ENCODE data around the gene IKZF5. TPM values are rescaled to one million over a fixed set of nuclear protein-coding genes. Genes with fewer than 3 reads are reported as not detected.

IKZF5 gene, protein sequence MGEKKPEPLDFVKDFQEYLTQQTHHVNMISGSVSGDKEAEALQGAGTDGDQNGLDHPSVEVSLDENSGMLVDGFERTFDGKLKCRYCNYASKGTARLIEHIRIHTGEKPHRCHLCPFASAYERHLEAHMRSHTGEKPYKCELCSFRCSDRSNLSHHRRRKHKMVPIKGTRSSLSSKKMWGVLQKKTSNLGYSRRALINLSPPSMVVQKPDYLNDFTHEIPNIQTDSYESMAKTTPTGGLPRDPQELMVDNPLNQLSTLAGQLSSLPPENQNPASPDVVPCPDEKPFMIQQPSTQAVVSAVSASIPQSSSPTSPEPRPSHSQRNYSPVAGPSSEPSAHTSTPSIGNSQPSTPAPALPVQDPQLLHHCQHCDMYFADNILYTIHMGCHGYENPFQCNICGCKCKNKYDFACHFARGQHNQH
- 1.4 and 3.2 TPM in 2 replicates for total RNA-seq

DNA sequence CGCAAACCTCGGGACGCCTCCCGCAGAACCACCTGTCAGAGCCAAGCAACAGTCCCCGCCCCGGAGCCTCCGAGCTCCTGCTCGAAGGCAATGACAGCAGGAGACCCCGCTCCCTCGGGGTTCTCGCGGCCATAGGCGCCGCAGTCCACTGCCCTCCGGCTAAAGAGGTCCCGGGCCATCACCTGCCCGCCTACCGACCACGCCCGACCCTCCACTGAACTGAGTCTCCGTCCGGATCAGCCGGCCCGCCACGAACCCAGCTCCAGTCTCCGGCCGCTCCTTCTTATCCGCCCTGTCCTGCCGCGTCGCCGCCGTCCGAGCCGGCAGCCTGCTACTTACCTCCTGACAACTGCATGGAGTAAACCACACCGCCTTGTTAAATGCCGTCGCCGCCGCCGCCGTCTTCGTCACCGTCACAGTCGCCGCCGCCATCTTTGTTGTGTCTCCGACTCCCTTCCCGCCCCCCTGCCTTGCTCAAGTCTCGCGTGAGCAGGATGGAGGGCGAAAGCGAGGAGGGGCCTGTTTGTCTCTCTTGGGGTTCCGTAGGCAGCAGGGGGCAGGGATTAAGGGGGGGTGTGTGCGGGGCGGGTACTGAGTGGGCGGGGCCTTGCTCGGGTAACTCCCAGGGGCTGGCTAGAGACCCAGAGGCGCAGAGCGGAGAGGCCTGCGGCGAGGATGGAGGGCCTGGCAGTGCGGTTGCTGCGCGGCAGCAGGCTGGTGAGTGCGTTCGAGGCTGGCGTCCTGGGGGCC is at the start of gene IKZF5, which contains the start of gene ACADSB:
Gene IKZF5 (minus strand): TSS at position 441 of the 750 bp plus-strand sequence. CDS start 10,170 bp downstream, outside the sequence.
Gene ACADSB (plus strand): TSS at position 652 of the 750 bp plus-strand sequence. CDS start 24 bp downstream, at position 676.

DNA sequence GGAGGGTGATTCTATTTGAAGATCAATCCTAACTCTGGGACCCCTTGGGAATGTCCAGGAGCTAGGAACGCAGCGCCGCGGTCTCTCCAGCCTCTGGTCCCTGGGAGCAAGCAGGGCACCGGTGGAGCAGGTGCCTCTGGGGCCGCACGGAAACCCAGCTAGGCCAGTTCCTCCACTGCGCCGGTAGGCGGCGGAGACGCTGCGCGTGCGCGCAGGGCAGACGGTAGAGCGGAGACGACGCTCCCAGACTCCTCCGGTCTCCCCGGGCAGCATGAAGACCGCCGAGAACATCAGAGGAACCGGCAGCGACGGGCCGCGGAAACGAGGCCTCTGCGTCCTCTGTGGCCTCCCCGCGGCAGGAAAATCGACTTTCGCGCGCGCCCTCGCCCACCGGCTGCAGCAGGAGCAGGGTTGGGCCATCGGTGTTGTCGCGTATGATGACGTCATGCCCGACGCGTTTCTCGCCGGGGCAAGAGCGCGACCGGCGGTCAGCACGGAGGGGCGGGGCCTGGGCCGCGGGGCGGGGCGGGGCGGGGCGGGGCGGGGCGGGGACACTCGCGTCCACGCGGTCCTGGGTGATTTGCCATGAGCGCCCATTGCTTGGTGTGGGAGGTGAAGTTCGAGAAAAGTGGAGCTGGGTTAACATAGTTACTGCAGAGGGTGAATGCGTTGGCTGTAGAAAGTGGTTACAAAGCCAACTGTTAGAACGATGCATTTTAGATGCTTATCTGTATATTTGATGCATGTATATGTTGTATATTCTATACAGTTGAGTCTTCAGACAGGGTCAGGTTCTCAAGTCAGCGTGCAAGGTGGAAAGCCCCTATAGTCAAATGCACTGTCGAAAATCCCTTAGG is 28.2 kb downstream of the IKZF5 start, which contains the start of gene PSTK:
Gene PSTK (plus strand): TSS at position 193 of the 857 bp plus-strand sequence. CDS start 79 bp downstream, at position 272.

DNA sequence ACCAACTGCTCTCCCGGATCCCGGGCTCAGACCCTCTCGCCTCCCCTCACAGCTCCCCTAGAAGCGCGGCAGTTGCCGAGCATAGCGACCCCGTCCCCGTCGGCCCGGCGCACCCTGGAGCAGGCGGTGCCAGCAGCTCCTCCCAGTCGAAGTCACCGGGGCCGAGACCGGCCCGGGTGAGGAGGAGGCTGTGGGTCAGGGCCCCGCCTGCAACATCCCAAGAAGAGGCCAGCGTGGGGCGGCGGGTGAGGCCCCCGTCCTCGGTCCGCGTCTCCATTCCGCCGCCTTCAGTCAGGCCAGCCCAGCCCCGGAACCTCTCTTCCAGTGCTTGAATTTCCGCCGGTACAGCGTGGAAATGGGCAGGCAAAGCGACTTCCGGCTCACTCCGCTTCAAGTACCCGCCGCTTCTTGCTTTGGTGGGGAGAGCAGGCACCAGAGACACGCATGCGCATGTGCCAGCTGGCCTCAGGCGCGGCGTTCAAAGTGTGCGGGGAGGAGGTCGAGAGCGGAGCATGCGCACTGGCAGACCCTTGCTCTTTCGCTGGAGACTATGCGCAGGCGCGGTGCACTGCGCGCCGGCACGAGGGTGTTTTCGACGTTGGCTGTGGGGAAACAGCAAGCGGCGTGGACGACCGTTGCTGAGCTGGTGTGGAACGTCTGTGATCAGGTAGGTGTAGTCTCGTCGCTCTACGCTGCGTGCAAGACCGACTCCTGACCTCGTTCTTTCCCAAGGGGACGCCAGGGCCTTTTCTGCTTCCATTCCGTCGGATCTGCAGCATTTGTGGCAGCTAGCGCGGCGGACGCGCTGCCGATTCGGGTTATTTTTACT is 54.5 kb downstream of the IKZF5 start, which contains the start of gene C10orf88:
Gene C10orf88 (minus strand): TSS at position 326 of the 829 bp plus-strand sequence. CDS start 49 bp downstream, at position 277.

Other genes with a start within 250 kb of the IKZF5 start
- 0.09 and 0.28 TPM in 2 replicates for gene CUZD1, start 162.9 kb downstream of the IKZF5 start, total RNA-seq
- 0.42 and 2.2 TPM in 2 replicates for gene FAM24B, start 129.2 kb downstream of the IKZF5 start, total RNA-seq
- not detected in 2 replicates for gene FAM24A, start 98.2 kb downstream of the IKZF5 start, total RNA-seq
- 5.1 and 5.7 TPM in 2 replicates for gene C10orf88, start 54.6 kb downstream of the IKZF5 start, total RNA-seq
- gene PSTK, start 28.4 kb downstream of the IKZF5 start, total RNA-seq = 2.5 and 7.1 TPM in 2 replicates
- 4.6 and 5.1 TPM in 2 replicates for gene ACADSB, start 211 bp upstream of the IKZF5 start, total RNA-seq
- gene HMX3, start 127.2 kb upstream of the IKZF5 start, total RNA-seq = not detected in 2 replicates
- gene HMX2, start 139.3 kb upstream of the IKZF5 start, total RNA-seq = not detected in 2 replicates
- 105 and 117 TPM in 2 replicates for gene BUB3, start 145.6 kb upstream of the IKZF5 start, total RNA-seq

Measured in airway epithelial cell (primary cell).